ENCODE results near the gene FZD7.

- TF ChIP-seq, protein P1, sequence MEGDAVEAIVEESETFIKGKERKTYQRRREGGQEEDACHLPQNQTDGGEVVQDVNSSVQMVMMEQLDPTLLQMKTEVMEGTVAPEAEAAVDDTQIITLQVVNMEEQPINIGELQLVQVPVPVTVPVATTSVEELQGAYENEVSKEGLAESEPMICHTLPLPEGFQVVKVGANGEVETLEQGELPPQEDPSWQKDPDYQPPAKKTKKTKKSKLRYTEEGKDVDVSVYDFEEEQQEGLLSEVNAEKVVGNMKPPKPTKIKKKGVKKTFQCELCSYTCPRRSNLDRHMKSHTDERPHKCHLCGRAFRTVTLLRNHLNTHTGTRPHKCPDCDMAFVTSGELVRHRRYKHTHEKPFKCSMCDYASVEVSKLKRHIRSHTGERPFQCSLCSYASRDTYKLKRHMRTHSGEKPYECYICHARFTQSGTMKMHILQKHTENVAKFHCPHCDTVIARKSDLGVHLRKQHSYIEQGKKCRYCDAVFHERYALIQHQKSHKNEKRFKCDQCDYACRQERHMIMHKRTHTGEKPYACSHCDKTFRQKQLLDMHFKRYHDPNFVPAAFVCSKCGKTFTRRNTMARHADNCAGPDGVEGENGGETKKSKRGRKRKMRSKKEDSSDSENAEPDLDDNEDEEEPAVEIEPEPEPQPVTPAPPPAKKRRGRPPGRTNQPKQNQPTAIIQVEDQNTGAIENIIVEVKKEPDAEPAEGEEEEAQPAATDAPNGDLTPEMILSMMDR (IDR thresholded peaks at IDR 0.05): no peak
- TF ChIP-seq POLR2AphosphoS5 (IDR thresholded peaks at IDR 0.05): no peak
Measured at GRCh38 chr2:202031246-202031951, 2.3 kb upstream of the FZD7 start.
